SIG-M5 (cell line): ENCODE data around the gene WDR36.
"Not testable (repeated sequence)": the region's sequence is repeated elsewhere in the genome, so short reads cannot be mapped to it uniquely, and the experiment has no call there.

Experiments used
- DNase-seq: peaks from one replicate; lab custom pipeline; 2025; lab: John Stamatoyannopoulos, UW

WDR36 gene

GRCh38 chr5:111135946-111136345 is 43.8 kb downstream of the WDR36 start:
- DNase-seq, result no peak

GRCh38 chr5:111138096-111138495 is 45.9 kb downstream of the WDR36 start:
- no peak for DNase-seq

GRCh38 chr5:111141471-111141870 is 49.3 kb downstream of the WDR36 start:
- not testable (repeated sequence) for DNase-seq

- DNase-seq, result no peak
These were observed 50.8 kb downstream of the WDR36 start for GRCh38 chr5:111142932-111143331.

- DNase-seq, result no peak
These were observed 51.8 kb downstream of the WDR36 start for GRCh38 chr5:111143910-111144309.

GRCh38 chr5:111144352-111144930 is 52.3 kb downstream of the WDR36 start:
- no peak for DNase-seq

- DNase-seq, result no peak
These were observed 53.9 kb downstream of the WDR36 start for GRCh38 chr5:111146053-111146452.

- DNase-seq, result no peak
These were observed 55.4 kb downstream of the WDR36 start for GRCh38 chr5:111147502-111147901.

GRCh38 chr5:111151998-111152397 is 59.9 kb downstream of the WDR36 start:
- no peak for DNase-seq

- no peak for DNase-seq
These were observed 61.3 kb downstream of the WDR36 start for GRCh38 chr5:111153483-111153882.

GRCh38 chr5:111153945-111154344 is 61.8 kb downstream of the WDR36 start:
- no peak for DNase-seq

GRCh38 chr5:111158105-111158744 is 66.1 kb downstream of the WDR36 start:
- no peak for DNase-seq

GRCh38 chr5:111159845-111160244 is 67.7 kb downstream of the WDR36 start:
- DNase-seq, result no peak

- DNase-seq, result no peak
These were observed 70.9 kb downstream of the WDR36 start for GRCh38 chr5:111163000-111163399.

- DNase-seq, result no peak
These were observed 72.9 kb downstream of the WDR36 start for GRCh38 chr5:111165058-111165457.

GRCh38 chr5:111167551-111167950 is 75.4 kb downstream of the WDR36 start:
- no peak for DNase-seq

GRCh38 chr5:111168608-111169007 is 76.5 kb downstream of the WDR36 start:
- DNase-seq, result no peak

- DNase-seq, result no peak
These were observed 77.1 kb downstream of the WDR36 start for GRCh38 chr5:111169269-111169668.

- DNase-seq, result no peak
These were observed 78.1 kb downstream of the WDR36 start for GRCh38 chr5:111170279-111170678.

- DNase-seq, result no peak
These were observed 80.4 kb downstream of the WDR36 start for GRCh38 chr5:111172504-111172903.

GRCh38 chr5:111173476-111173875 is 81.3 kb downstream of the WDR36 start:
- no peak for DNase-seq
